Activated CD4-positive, alpha-beta memory T cell treated with anti-CD3 and anti-CD28 coated beads, Interleukin-2, amount 10 ng/mL, durations not matched to agents 7 days and 5 days (primary cell): Measurements from ENCODE around the gene GABRA4. TPM values are rescaled to one million over a fixed set of nuclear protein-coding genes. Genes with fewer than 3 reads are reported as not detected.
A peak's percentile ranks its signal among the peaks of the same experiment; 100 is the strongest.

Experiments
- CTCF ChIA-PET: fragments of 350-600 bp; sonication (Branson Sonifier 250); formaldehyde crosslinking; loops from one replicate; lab custom pipeline; 2021; ENCODE audit warnings: antibody characterized with exemption, inconsistent platforms; lab: Charles Lee
- POLR2A ChIA-PET: fragments of 350-600 bp; sonication (Branson Sonifier 250); formaldehyde crosslinking; loops from one replicate; lab custom pipeline; 2021; ENCODE audit warnings: antibody characterized with exemption; lab: Charles Lee
- DNase-seq: peaks from one replicate; pipeline ENCODE4 v3.0.0-alpha.2; 2020
- H3K27ac Mint-ChIP-seq: one replicate; pipeline ENCODE4 v1.8.0; 2021; ENCODE audit warnings: mild to moderate bottlenecking, mixed read lengths
- H3K27me3 Mint-ChIP-seq: one replicate; pipeline ENCODE4 v1.8.0; 2021; ENCODE audit warnings: mixed read lengths
- H3K36me3 Mint-ChIP-seq: one replicate; pipeline ENCODE4 v1.8.0; 2021; ENCODE audit warnings: low read depth, mixed read lengths
- H3K4me1 Mint-ChIP-seq: one replicate; pipeline ENCODE4 v1.8.0; 2021; ENCODE audit warnings: mixed read lengths
- H3K4me3 Mint-ChIP-seq: one replicate; pipeline ENCODE4 v1.8.0; 2021; ENCODE audit warnings: mild to moderate bottlenecking, mixed read lengths
- H3K9me3 Mint-ChIP-seq: one replicate; pipeline ENCODE4 v1.8.0; 2021; ENCODE audit warnings: mixed read lengths
- total RNA-seq, 2 experiments: library from RNA; stranded (reverse); gene quantifications; one replicate each; pipeline ENCODE4 v1.2.3, GENCODE V29; 2021

GABRA4 gene
- total RNA-seq, 2 experiments from 2014 or later = not detected

DNA sequence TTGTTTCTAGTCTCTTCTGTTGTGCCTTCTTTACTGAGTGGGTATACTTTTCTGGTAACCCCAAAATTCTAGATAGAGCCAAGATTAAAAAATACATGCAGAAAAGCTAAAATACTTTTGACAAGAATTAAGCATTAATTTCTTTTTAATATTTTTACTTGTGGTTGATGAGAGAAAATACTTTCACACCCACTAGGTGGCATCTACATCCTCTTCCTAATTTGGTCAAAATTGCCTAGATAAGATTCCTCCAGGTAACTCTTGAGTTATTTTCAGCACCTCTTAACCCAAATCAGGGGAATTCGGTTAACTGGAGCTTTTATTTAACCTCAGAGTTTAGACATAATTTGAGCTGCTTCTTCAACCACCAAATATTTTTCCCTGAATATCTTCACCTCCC lies 55.9 kb downstream of the GABRA4 start:
- CTCF ChIA-PET = interaction anchor here (0.9 kb wide), 1 partner anchor 185 kb away, joined by 4 read pairs; no protein-coding TSS in a partner anchor
- no peaks in the 10 kb centered on the region for H3K9me3 Mint-ChIP-seq
- no peaks in the 10 kb centered on the region for H3K4me1 Mint-ChIP-seq
- no peaks in the 10 kb centered on the region for H3K36me3 Mint-ChIP-seq
- no peaks in the 10 kb centered on the region for H3K27me3 Mint-ChIP-seq
- no peak for DNase-seq
- no peak overlapping the region for H3K4me3 Mint-ChIP-seq
- POLR2A ChIA-PET = no interaction called here
- H3K27ac Mint-ChIP-seq = no peak overlapping the region

DNA sequence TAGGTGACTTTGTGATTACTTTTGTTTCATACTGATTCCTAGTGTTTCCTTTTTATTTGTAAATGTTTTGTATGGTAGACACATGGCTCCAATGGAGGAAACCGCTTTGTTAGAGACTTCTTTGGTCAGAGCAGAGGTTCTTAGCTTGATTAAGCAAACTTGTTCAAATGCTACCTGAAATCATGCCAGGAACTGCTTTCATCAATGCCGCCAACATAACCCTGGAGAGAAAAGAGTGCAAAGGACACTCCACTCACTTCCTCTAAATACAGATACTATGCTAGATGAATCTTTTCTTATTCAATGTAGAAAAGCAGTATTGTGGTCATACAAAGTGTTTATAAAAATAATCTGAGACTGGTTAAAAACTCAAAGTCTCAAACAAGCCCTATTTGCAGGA lies 58.7 kb downstream of the GABRA4 start:
- ChIA-PET CTCF (no interaction called here), POLR2A (no interaction called here)
- no peak for DNase-seq
- no peak overlapping the region for H3K27ac Mint-ChIP-seq
- H3K9me3 Mint-ChIP-seq = no peaks in the 10 kb centered on the region
- H3K4me3 Mint-ChIP-seq = no peak overlapping the region
- no peaks in the 10 kb centered on the region for H3K4me1 Mint-ChIP-seq
- no peaks in the 10 kb centered on the region for H3K27me3 Mint-ChIP-seq
- H3K36me3 Mint-ChIP-seq = no peaks in the 10 kb centered on the region

DNA sequence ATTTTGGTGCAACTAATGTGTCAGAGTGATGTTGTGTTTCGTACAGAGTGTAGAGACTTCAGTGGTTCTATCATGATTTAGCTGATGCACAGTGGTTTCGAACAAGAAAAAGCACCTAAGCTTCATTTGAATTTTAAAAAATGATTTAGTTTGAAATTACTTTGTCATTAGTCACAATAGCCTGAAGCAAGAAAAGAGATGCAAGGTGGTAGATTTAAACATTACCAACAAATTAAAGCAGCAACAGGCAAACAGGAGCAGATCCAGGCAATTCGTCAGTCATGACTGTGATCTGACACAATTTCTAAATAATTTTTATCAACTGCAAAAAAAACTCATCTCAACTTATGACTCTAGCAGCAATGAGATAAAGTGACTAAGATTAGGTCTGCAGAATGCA lies 59.7 kb downstream of the GABRA4 start:
- ChIA-PET POLR2A (no interaction called here), CTCF (no interaction called here)
- H3K27ac Mint-ChIP-seq = no peak overlapping the region
- no peaks in the 10 kb centered on the region for H3K9me3 Mint-ChIP-seq
- no peaks in the 10 kb centered on the region for H3K4me1 Mint-ChIP-seq
- no peaks in the 10 kb centered on the region for H3K36me3 Mint-ChIP-seq
- DNase-seq = no peak
- no peaks in the 10 kb centered on the region for H3K27me3 Mint-ChIP-seq
- H3K4me3 Mint-ChIP-seq = no peak overlapping the region

DNA sequence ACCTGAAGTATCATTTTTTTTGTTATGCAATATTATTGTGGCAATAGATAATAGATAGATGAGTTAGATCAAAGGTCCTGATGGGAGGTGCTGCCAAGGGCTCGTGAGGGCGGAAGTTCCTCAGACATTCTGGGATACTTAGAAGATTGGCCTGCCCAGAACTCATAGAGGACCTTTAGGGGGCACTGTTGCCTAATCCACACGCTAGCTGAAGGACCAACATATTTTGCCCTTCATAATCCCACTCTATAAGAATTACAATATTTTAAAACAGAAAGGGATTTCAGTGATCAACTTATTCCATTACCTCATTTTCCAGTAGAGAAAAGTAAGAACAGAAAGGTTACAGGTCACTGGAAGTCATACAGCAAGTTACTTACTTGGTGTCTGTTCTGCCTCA lies 61.4 kb downstream of the GABRA4 start:
- CTCF ChIA-PET = interaction anchor here (0.6 to 1.5 kb wide), 3 partner anchors 13 to 191 kb away, joined by 3 to 6 read pairs (median 3); no protein-coding TSS in a partner anchor
- no peak overlapping the region for H3K4me3 Mint-ChIP-seq
- H3K27ac Mint-ChIP-seq = no peak overlapping the region
- no peaks in the 10 kb centered on the region for H3K36me3 Mint-ChIP-seq
- no peaks in the 10 kb centered on the region for H3K4me1 Mint-ChIP-seq
- POLR2A ChIA-PET = no interaction called here
- H3K27me3 Mint-ChIP-seq = no peaks in the 10 kb centered on the region
- DNase-seq = peak; percentile 20
- no peaks in the 10 kb centered on the region for H3K9me3 Mint-ChIP-seq

DNA sequence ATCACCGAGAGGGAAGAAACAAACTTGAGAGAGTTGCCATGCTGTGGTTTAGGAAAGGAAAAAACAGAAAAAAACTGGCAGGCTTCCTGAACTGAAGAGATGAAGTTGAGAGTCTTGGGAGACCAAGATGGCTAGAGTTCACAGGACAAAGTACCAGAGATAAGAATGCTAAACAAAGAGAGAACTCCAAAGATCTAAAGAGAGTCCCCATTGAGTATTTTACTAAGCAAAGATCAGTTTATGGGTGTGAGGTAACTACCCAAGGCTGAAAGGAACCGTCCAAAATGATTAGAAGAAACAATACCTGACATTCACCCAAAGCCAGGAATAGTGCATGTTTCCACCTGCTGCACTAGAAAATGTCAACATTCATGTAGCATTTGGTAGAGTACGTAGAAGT lies 62.5 kb downstream of the GABRA4 start:
- H3K27me3 Mint-ChIP-seq = no peaks in the 10 kb centered on the region
- H3K4me3 Mint-ChIP-seq = no peak overlapping the region
- ChIA-PET POLR2A (no interaction called here), CTCF (no interaction called here)
- no peaks in the 10 kb centered on the region for H3K9me3 Mint-ChIP-seq
- no peaks in the 10 kb centered on the region for H3K4me1 Mint-ChIP-seq
- H3K27ac Mint-ChIP-seq = no peak overlapping the region
- no peaks in the 10 kb centered on the region for H3K36me3 Mint-ChIP-seq
- no peak for DNase-seq

DNA sequence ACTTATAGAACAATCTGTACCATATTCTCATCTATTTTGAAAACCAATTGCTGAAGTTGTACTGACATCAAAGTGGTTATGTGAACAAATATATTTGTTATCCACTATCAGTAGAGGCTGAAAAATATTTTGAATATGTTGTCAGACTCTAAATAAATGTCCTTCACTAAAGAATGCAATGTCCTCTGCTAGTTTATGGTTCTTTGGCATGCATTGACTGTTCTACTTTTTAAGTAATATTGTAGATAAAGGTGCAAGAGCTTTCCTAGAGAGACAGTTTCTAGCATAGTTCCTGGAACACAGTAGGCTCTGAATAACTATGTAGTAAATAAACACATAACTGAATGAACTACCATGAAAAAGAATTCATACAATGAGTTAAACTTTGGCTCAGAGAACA lies 66.2 kb downstream of the GABRA4 start:
- Mint-ChIP-seq H3K36me3 (no peaks in the 10 kb centered on the region), H3K4me1 (no peaks in the 10 kb centered on the region), H3K27me3 (no peaks in the 10 kb centered on the region), H3K4me3 (no peak overlapping the region), H3K27ac (no peak overlapping the region), H3K9me3 (no peaks in the 10 kb centered on the region)
- ChIA-PET CTCF (no interaction called here), POLR2A (no interaction called here)
- DNase-seq = no peak

DNA sequence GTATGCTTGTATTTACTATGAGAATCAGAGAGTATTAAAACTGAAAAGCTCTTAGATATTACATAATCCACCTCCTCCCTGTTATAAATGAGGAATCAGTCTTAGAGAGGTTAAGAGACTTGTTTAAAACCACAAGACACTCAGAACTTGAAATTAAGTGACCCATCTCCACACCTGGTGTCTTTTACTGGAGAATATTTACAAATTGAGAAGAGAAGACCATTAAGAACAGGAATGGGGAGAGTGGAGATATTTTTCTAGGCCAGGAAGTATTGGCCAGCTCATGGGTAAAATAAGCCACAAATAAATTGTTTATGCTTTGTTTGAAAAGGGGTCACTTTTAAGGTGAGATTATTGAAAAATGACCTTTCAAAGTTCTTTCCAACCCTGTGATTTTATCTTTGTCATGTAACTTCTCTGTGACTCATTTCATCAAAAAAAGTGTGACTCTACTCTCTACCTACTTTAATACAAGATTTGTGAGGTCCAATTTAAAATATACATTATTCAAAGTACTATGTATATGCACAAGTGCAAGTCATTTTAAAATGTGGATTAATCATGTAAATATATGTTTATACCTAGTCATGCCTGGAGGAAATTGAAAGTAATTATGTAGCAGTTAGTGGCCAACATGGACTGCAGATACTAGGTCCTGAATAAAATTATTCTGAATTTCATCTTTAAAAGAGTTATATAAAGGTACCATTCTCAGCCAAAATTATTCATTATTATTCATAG lies 68.4 kb downstream of the GABRA4 start:
- H3K4me1 Mint-ChIP-seq = no peaks in the 10 kb centered on the region
- no peaks in the 10 kb centered on the region for H3K27me3 Mint-ChIP-seq
- no peak for DNase-seq
- no peaks in the 10 kb centered on the region for H3K9me3 Mint-ChIP-seq
- H3K36me3 Mint-ChIP-seq = no peaks in the 10 kb centered on the region
- H3K4me3 Mint-ChIP-seq = no peak overlapping the region
- no peak overlapping the region for H3K27ac Mint-ChIP-seq
- ChIA-PET CTCF (no interaction called here), POLR2A (no interaction called here)

DNA sequence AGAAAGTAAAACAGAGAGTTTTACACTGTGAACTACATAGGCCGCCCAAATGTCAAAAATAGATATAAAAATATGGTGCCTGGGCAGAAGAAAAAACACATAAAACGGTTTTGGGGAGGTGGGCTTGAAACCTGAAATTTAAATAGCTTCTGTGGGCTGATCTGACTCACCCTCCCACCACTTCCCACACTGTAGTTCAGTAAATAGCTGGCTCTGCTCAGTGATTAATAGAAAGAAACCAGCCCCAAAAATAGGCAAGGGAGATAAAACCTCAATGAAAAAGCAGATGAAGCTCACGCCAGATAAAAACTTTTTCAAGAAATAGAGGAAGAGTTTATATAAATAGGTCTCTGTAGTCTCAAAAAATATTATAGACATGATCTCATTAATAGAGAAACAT lies 71.2 kb downstream of the GABRA4 start:
- H3K4me3 Mint-ChIP-seq = no peak overlapping the region
- POLR2A ChIA-PET = no interaction called here
- H3K27me3 Mint-ChIP-seq = no peaks in the 10 kb centered on the region
- CTCF ChIA-PET = no interaction called here
- H3K36me3 Mint-ChIP-seq = no peaks in the 10 kb centered on the region
- H3K27ac Mint-ChIP-seq = no peak overlapping the region
- no peaks in the 10 kb centered on the region for H3K4me1 Mint-ChIP-seq
- no peak for DNase-seq
- no peaks in the 10 kb centered on the region for H3K9me3 Mint-ChIP-seq

DNA sequence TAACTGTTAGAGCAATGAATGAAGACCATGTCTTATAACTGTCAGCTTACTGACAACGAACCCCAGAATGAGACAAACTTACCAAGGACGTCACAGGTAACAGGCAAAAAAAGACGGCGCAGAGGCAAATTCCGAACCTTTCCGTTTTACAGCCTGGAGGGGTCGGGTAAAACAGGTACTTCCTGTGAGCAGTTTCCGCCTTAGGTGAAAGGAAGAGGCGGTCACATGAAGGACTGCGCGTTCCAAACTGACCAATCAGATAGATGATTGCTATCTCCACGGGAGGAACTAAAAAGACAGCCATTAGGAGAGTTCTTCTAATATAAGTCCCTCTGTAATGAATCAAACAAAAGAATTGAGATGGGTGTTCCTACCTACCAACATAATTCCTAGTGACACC lies 84.3 kb downstream of the GABRA4 start, which contains the start of gene COX7B2:
COX7B2 (minus strand) TSS at position 168 of the 400 bp plus-strand sequence. CDS start 174,053 bp downstream, outside the sequence.
- POLR2A ChIA-PET = no interaction called here

DNA sequence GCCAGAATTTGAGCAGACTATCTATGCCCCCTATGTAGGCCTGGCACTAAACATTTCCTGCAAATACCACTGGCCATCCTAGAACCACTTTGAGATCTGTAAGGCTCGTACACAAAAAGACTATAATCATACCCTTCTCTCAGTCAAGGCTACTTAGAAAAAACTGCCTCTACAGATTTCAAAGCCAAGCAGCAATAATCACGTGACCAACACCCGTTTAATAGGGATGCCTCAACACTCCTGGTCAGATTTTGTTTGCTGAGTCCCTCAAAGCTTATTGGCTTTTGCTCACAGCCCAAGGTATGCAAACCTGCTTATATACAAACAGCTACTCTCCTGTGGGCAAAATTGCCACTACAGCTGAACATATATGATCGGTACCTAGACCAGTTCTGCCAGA lies 85.2 kb downstream of the GABRA4 start:
- Mint-ChIP-seq H3K9me3 (no peaks in the 10 kb centered on the region), H3K36me3 (no peaks in the 10 kb centered on the region), H3K27ac (no peak overlapping the region), H3K4me1 (no peaks in the 10 kb centered on the region), H3K4me3 (no peak overlapping the region), H3K27me3 (no peaks in the 10 kb centered on the region)
- CTCF ChIA-PET = no interaction called here
- POLR2A ChIA-PET = no interaction called here
- DNase-seq = no peak

More for the DNA sequence above, 84.3 kb downstream of the GABRA4 start, which contains the start of gene COX7B2:
- DNase-seq = no peak
- Mint-ChIP-seq H3K4me1 (no peaks in the 10 kb centered on the region), H3K27me3 (no peaks in the 10 kb centered on the region), H3K36me3 (no peaks in the 10 kb centered on the region), H3K27ac (no peak within 1 kb of the TSS), H3K4me3 (no peak within 1 kb of the TSS), H3K9me3 (no peaks in the 10 kb centered on the region)
- CTCF ChIA-PET = no interaction called here

DNA sequence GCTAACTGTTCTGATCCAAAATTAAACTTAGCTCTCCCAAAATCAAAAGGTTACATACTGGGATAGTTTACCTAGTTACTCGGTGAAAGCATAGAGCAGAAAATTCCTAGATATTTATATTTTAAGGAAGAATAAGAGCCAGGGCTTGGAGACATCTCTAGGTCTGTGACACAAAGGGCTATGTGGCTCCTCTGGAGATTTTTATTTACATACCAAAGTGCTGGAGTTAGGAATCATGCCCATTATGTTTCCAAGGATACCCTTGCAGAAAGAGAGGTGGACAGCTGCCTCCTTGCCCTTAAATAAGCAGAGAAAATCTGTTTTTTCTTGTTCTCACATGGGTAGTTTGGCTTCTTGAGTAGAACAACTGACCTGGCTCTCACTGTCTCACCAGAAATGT lies 93.3 kb downstream of the GABRA4 start:
- Mint-ChIP-seq H3K27me3 (no peaks in the 10 kb centered on the region), H3K4me1 (no peaks in the 10 kb centered on the region), H3K27ac (no peak overlapping the region), H3K9me3 (no peaks in the 10 kb centered on the region), H3K36me3 (no peaks in the 10 kb centered on the region), H3K4me3 (no peak overlapping the region)
- ChIA-PET CTCF (no interaction called here), POLR2A (no interaction called here)
- DNase-seq = no peak

DNA sequence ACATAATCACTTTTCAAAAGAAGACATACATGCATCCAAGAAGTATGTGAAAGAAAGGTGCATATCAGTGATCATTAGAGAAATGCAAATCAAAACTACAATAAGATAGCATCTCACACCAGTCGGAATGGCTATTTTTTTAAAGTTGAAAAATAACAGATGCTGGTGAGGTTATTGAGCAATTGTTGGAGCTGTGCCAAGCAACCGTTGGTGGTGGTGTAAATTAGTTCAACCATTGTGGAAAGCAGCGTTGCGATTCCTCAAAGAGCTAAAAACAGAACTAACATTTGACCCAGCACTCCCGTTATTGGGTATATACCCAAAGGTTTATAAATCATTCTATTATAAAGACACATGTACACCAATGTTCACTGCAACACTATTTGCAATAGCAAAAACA lies 98.6 kb downstream of the GABRA4 start:
- Mint-ChIP-seq H3K27ac (no peak overlapping the region), H3K36me3 (no peaks in the 10 kb centered on the region), H3K9me3 (no peaks in the 10 kb centered on the region), H3K27me3 (no peaks in the 10 kb centered on the region), H3K4me1 (no peaks in the 10 kb centered on the region), H3K4me3 (no peak overlapping the region)
- no peak for DNase-seq
- POLR2A ChIA-PET = no interaction called here
- CTCF ChIA-PET = no interaction called here

DNA sequence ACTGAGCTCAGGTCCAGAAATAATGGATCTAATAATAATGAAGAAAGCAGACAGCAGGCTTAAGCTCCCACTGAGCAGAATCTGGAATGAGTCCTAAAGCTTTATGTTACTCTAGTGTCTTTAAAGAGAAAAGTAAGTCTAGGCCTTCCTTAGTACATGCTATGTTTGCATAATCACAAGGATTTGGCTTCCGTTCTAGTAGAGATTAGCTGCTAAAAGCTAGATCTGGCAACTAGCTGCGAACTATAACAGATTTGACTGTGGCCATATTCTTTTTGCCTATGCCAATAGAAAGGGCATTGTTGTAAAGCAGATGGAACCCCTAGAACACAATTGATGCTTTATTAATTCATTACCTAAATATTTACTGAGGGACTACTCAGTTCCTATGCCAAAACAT lies 103.3 kb downstream of the GABRA4 start:
- ChIA-PET CTCF (no interaction called here), POLR2A (no interaction called here)
- Mint-ChIP-seq H3K4me1 (no peaks in the 10 kb centered on the region), H3K4me3 (no peak overlapping the region), H3K27me3 (no peaks in the 10 kb centered on the region), H3K36me3 (no peaks in the 10 kb centered on the region), H3K9me3 (no peaks in the 10 kb centered on the region), H3K27ac (no peak overlapping the region)
- no peak for DNase-seq

DNA sequence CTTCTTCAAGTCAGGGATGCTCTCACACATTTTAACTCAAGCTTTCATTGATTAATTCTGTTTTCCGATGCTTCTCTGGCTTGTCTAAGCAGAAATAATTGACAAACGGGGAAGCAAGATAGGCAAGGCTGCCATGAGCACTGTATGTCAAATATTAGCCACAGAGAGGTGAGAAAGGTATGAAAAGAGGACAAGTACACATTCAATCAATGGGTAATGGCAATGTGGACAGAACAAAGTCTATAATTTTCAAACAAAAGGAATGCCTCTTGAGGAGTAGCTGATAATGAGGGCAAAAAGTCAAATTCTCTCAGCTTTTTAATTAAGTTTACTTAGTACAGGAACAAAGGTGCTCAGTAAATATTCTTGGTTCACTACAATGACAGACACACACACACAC lies 104.0 kb downstream of the GABRA4 start:
- Mint-ChIP-seq H3K27ac (no peak overlapping the region), H3K27me3 (no peaks in the 10 kb centered on the region), H3K36me3 (no peaks in the 10 kb centered on the region), H3K4me1 (no peaks in the 10 kb centered on the region), H3K9me3 (no peaks in the 10 kb centered on the region), H3K4me3 (no peak overlapping the region)
- no peak for DNase-seq
- CTCF ChIA-PET = no interaction called here
- POLR2A ChIA-PET = no interaction called here
